Heart left ventricle (tissue), 16 donors: ENCODE results near the gene HEMK1. TPM values are rescaled to one million over a fixed set of nuclear protein-coding genes. Genes with fewer than 3 reads are reported as not detected.
A peak's percentile ranks its signal among the peaks of the same experiment; 100 is the strongest.

ENCODE experiments used
- ATAC-seq, 4 donors: fragments of 200-7000 bp; cut with Tn5 transposase; one replicate each; pipeline ENCODE4 v1.9.1; 2020 to 2022; ENCODE audit warnings: moderate library complexity in 4 of 4, mild to moderate bottlenecking in 3 of 4, moderate number of reproducible peaks in 1 of 4
- DNase-seq, 5 donors: peaks; one replicate each; pipeline ENCODE4 v3.0.0-alpha.2; 2020
- H3K27ac ChIP-seq, 12 donors: fragments of 200-600 bp; sonication (generic) in 4 of 12; one replicate each; pipeline versions ENCODE4 v1.5.0 to v1.8.0; 2016 to 2022; ENCODE audit warnings: mild to moderate bottlenecking in 2 of 12
- H3K27me3 ChIP-seq, 9 donors: fragments of 200-600 bp; sonication (generic) in 2 of 9; one replicate each; pipeline versions ENCODE4 v1.5.1 to v1.8.0; 2016 to 2022; ENCODE audit warnings: mild to moderate bottlenecking in 3 of 9
- H3K36me3 ChIP-seq, 9 donors: fragments of 200-600 bp; sonication (generic) in 2 of 9; one replicate each; pipeline versions ENCODE4 v1.5.0 to v1.8.0; 2018 to 2022; ENCODE audit warnings: mild to moderate bottlenecking in 2 of 9
- H3K4me1 ChIP-seq, 12 donors: fragments of 200-600 bp; sonication (generic) in 4 of 12; one replicate each; pipeline versions ENCODE4 v1.5.0 to v1.8.0; 2016 to 2022; ENCODE audit warnings: mild to moderate bottlenecking in 3 of 12
- H3K4me3 ChIP-seq, 12 donors: fragments of 200-600 bp; sonication (generic) in 4 of 12; one replicate each; pipeline versions ENCODE4 v1.5.0 to v1.8.0; 2017 to 2022; ENCODE audit warnings: mild to moderate bottlenecking in 9 of 12, moderate library complexity in 4 of 12
- H3K9me3 ChIP-seq, 12 donors: fragments of 200-600 bp; sonication (generic) in 4 of 12; one replicate each; pipeline versions ENCODE4 v1.5.0 to v1.8.0; 2016 to 2022; ENCODE audit warnings: mild to moderate bottlenecking in 1 of 12
- POLR2A ChIP-seq, 2 donors: fragments of 450-650 bp; IDR thresholded peaks; one replicate each; pipeline ENCODE4 v1.6.1; 2017; ENCODE audit warnings: antibody characterized with exemption in 2 of 2, mild to moderate bottlenecking in 2 of 2, moderate library complexity in 2 of 2
- WGBS, 4 donors: extraction: QIAGEN DNeasy Blood & Tissue Kit in 2 of 4; methylation state at CpG; one replicate each; pipeline versions ENCODE4 v1.1.5 to v1.1.7; 2013 to 2018; 5-methylcytosine and 5-hydroxymethylcytosine counted together
- intact Hi-C, 10 donors: fragments of 100-400 bp; cut with DNase I; formaldehyde crosslinking; loops; one replicate each; pipeline versions ENCODE4 v1.11.1 to v1.14.2; 2022
- polyA plus RNA-seq, 2 donors: library from polyadenylated mRNA; stranded (reverse); fragments of 200-250 nt; gene quantifications; one replicate each; pipeline ENCODE4 v1.2.3, GENCODE V29; 2013
- total RNA-seq, 9 donors: library from RNA; depleted of rRNA in 2 of 9; stranded (reverse); fragments of >200 nt in 2 of 9; fragmentation: NEBNext Ultra II Directional in 3 of 9; extraction: Animal tissue kit (Norgen Biotek cat#: 25700) in 3 of 9; gene quantifications; one replicate each; pipeline versions ENCODE4 v1.1.0 to v1.2.4, GENCODE V29; 2016 to 2023
- TF ChIP-seq, protein P1 (sequence below), 12 donors: fragments of 200-600 bp; sonication (generic) in 4 of 12; IDR thresholded peaks; one replicate each; pipeline versions ENCODE4 v1.5.0 to v1.8.0; 2018 to 2022; ENCODE audit warnings: antibody characterized with exemption in 12 of 12, mild to moderate bottlenecking in 5 of 12
- donor health status: ischemic (EF 13 %, LVEDD 7.1; RV severe dilation, severe dysfunction).
- donor health status: healthy with polysubstance abuse.
- donor health status: DM: no; HTN: yes; CAD: no.
- donor health status: DM: no; HTN: no; CAD: no.
- donor health status: ischemic (EF 25% LVEDD 6.9; RV normal size, moderate dysfunction).
- donor health status: ischemic (EF 25% LVEDD 5.7; RV mildly dilated, moderate dysfunction).
- donor health status: healthy.
- donor health status: DM: yes; HTN: yes; CAD: no.
- donor health status: ischemic (EF 35%, LVEDD 5.7; RV mildly dilated, moderate dysfunction).
- donor health status: nonischemic (EF 11% LVEDD 7.7; RV severe dilation, severe dysfunction).
- donor health status: DM: yes; HTN: yes; CAD: no.
- donor health status: PGD.
- donor health status: ischemic (EF 29% LVEDD 5.4; RV normal size, mild dysfunction).
- donor health status: nonischemic (EF 23%, LVEDD 6.1; RV moderate dilation, normal function).

HEMK1 gene
- total and polyA plus RNA-seq, 11 donors, result 7.8 to 19.7 (median 13.8) TPM

DNA sequence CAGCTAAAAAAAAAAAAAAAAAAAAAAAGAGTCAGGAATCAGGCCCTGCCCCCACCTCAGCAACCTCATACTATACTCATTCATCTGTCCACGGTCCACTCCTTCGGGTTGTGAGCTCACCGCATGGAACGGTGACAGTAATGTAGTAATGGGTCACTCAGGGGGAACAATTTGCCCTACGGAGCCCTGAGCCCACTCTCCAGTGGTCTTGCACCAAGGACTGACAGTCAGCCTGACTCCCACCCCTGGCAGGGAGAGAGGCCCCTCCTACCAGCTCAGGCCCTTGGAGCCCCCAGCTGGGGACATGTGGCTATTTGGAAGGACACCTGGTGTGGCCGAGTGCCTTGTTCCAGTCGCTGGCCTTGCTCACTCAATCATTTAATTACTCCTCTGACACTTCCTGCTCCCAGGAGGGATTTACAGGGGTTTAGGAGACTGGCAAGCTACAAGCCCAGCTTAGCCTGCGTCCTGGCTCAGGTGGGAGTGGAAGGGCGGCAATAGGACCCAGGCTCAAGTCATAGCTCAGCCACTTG, 46.0 kb upstream of the HEMK1 start:
- H3K4me3 ChIP-seq, result no peak overlapping the region
- no peak overlapping the region for H3K27ac ChIP-seq
- ATAC-seq, result no peak
- H3K27me3 ChIP-seq, result no peaks in the 10 kb centered on the region
- DNase-seq, result no peak
- H3K4me1 ChIP-seq, result peaks cover 0 to 4% (median 0%) of the 10 kb centered on the region in 12 donors
- 73 to 75% (median 75%) methylated on average over 9 of the region's 9 CpGs for WGBS, 4 donors
- H3K36me3 ChIP-seq, result no peaks in the 10 kb centered on the region
- TF ChIP-seq, protein P1, sequence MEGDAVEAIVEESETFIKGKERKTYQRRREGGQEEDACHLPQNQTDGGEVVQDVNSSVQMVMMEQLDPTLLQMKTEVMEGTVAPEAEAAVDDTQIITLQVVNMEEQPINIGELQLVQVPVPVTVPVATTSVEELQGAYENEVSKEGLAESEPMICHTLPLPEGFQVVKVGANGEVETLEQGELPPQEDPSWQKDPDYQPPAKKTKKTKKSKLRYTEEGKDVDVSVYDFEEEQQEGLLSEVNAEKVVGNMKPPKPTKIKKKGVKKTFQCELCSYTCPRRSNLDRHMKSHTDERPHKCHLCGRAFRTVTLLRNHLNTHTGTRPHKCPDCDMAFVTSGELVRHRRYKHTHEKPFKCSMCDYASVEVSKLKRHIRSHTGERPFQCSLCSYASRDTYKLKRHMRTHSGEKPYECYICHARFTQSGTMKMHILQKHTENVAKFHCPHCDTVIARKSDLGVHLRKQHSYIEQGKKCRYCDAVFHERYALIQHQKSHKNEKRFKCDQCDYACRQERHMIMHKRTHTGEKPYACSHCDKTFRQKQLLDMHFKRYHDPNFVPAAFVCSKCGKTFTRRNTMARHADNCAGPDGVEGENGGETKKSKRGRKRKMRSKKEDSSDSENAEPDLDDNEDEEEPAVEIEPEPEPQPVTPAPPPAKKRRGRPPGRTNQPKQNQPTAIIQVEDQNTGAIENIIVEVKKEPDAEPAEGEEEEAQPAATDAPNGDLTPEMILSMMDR (IDR thresholded peaks at IDR 0.05), result no peak
- no peak for TF ChIP-seq POLR2A (IDR thresholded peaks at IDR 0.05)
- no peaks in the 10 kb centered on the region for H3K9me3 ChIP-seq
- intact Hi-C loops, result no loop called here

DNA sequence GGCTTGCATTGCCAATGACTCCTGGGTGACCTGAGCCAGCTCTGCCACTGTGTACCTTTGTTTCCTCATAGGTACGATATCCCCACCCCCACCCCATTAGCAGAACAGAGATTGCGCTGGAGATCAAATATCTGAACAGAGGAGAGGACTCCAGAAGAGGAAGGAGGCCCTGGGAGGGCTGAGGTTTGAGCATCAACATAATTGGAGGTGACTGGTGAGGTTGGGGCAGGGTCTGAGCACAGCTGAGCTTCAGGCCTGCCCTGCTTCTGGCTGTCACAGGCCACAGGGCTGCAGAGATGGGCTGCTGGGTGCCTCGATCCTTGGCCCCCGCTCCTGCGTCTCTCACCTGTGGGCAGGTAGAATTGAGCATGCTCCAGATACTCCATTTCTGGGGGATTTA, 44.6 kb upstream of the HEMK1 start:
- no peak for ATAC-seq
- H3K36me3 ChIP-seq, result no peaks in the 10 kb centered on the region

DNA sequence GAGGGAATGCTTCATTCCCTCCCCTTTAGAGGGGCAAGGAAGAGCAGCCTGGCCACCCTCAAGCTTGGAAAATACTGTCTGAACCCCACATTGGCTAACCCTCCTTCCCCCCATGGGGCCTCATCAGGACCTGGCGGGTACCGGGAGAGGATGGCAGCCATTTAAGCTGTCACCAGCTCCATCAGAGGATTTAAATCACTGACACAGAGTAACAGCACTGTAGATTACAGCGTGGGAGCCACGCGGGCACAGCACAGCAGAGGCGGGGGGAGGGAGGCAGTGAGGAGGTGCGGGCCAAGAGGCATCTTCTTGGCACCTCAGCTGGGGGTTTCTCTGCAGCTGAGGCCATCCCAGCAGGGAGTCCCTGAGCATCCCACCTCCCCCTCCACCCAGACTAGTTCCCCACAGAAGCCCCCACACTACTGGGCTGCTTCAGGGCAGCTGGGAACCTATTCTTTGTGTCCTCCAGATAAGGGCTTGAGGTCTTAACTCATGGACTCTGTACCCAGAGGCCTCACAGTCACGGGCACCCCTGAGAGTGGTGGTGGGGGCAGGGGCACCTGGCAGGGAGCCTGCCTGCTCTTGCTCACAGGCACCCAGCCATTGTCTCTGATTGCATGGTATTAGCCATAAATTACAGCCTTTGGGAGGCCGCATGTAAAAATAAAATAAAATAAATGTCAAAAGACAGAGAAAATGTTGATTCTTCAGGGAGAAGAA, 44.0 kb upstream of the HEMK1 start:
- H3K27me3 ChIP-seq, result peaks cover 0 to 11% (median 0%) of the 10 kb centered on the region in 9 donors
- TF ChIP-seq, protein P1 (IDR thresholded peaks at IDR 0.05), result no peak
- no peak for TF ChIP-seq POLR2A (IDR thresholded peaks at IDR 0.05)
- H3K4me1 ChIP-seq, result no peaks in the 10 kb centered on the region
- no peak for ATAC-seq
- WGBS, 4 donors, result 54 to 64% (median 62%) methylated on average over 8 to 9 of the region's 9 CpGs
- H3K27ac ChIP-seq, result no peak overlapping the region
- DNase-seq, result no peak
- H3K4me3 ChIP-seq, result no peak overlapping the region
- intact Hi-C loops, result no loop called here
- H3K36me3 ChIP-seq, result no peaks in the 10 kb centered on the region
- no peaks in the 10 kb centered on the region for H3K9me3 ChIP-seq

More for the DNA sequence above, 44.6 kb upstream of the HEMK1 start:
- intact Hi-C loops, result no loop called here
- H3K4me3 ChIP-seq, result no peak overlapping the region
- no peaks in the 10 kb centered on the region for H3K4me1 ChIP-seq
- no peaks in the 10 kb centered on the region for H3K9me3 ChIP-seq
- H3K27ac ChIP-seq, result no peak overlapping the region
- H3K27me3 ChIP-seq, result peaks cover 0 to 6% (median 0%) of the 10 kb centered on the region in 9 donors
- DNase-seq, result no peak
- TF ChIP-seq, protein P1 (IDR thresholded peaks at IDR 0.05), result no peak
- TF ChIP-seq POLR2A (IDR thresholded peaks at IDR 0.05), result no peak
- 77 to 97% (median 84%) methylated on average over 4 to 5 of the region's 5 CpGs for WGBS, 4 donors

- DNase-seq (peak in 3 of 5 donors; percentile 35 to 59 (median 45)), ATAC-seq (peak; percentile 33 to 79 (median 70))
- Histone ChIP-seq H3K27me3 (peaks cover 0 to 15% (median 0%) of the 10 kb centered on the region in 9 donors), H3K4me1 (no peaks in the 10 kb centered on the region), H3K27ac (no peak overlapping the region), H3K36me3 (no peaks in the 10 kb centered on the region), H3K9me3 (no peaks in the 10 kb centered on the region), H3K4me3 (no peak overlapping the region)
- TF ChIP-seq, protein P1 (IDR thresholded peaks at IDR 0.05), result no peak
- TF ChIP-seq POLR2A (IDR thresholded peaks at IDR 0.05), result no peak
- WGBS, 4 donors, result 27 to 41% (median 38%) methylated on average over 5 to 6 of the region's 6 CpGs
- intact Hi-C loops, result no loop called here
Observed at GRCh38 chr3:50525987-50526386, 43.3 kb upstream of the HEMK1 start.
